Ovary (tissue), 10 donors: ENCODE data around the gene MPHOSPH6. TPM values are rescaled to one million over a fixed set of nuclear protein-coding genes. Genes with fewer than 3 reads are reported as not detected.
"Not testable (repeated sequence)": the region's sequence is repeated elsewhere in the genome, so short reads cannot be mapped to it uniquely, and the experiment has no call there.

Source experiments
- DNase-seq, 5 donors: peaks; one replicate each; pipeline ENCODE4 v3.0.0-alpha.2; 2019 to 2020
- H3K27ac ChIP-seq, 2 donors: fragments of 200-600 bp; one replicate each; pipeline versions ENCODE4 v1.5.1 to v1.8.0; 2019 to 2022
- H3K27me3 ChIP-seq: fragments of 200-600 bp; one replicate; pipeline ENCODE4 v1.8.0; 2022
- H3K36me3 ChIP-seq: fragments of 200-600 bp; sonication (generic); one replicate; pipeline ENCODE4 v1.5.1; 2019
- H3K4me1 ChIP-seq: one replicate; pipeline ENCODE4 v1.8.1; 2013; ENCODE audit warnings: mild to moderate bottlenecking, moderate library complexity; ENCODE audit not compliant: insufficient read depth
- H3K4me3 ChIP-seq: fragments of 200-600 bp; sonication (generic); one replicate; pipeline ENCODE4 v1.5.1; 2017
- H3K9me3 ChIP-seq, 2 donors: fragments of 200-600 bp in 1 of 2; sonication (generic) in 1 of 2; one replicate each; pipeline versions ENCODE4 v1.5.1 to v1.8.1; 2013 to 2019; ENCODE audit warnings: mild to moderate bottlenecking in 1 of 2, moderate library complexity in 1 of 2
- CTCF ChIP-seq, 3 donors: fragments of 450-650 bp in 2 of 3; fragments of 200-600 bp in 1 of 3; IDR thresholded peaks; one replicate each; pipeline versions ENCODE4 v1.5.1 to v1.8.0; 2016 to 2022; ENCODE audit warnings: antibody characterized with exemption in 3 of 3, mild to moderate bottlenecking in 1 of 3
- EP300 ChIP-seq: sonication (generic); formaldehyde crosslinking; IDR thresholded peaks from one replicate; pipeline ENCODE4 v1.6.1; 2017; ENCODE audit warnings: antibody characterized with exemption
- POLR2A ChIP-seq: fragments of 450-650 bp; IDR thresholded peaks from one replicate; pipeline ENCODE4 v1.6.1; 2017; ENCODE audit warnings: antibody characterized with exemption, mild to moderate bottlenecking, moderate library complexity
- WGBS, 3 donors: extraction: QIAGEN DNeasy Blood & Tissue Kit in 1 of 3; methylation state at CpG; one replicate each; pipeline versions ENCODE4 v1.1.5 to v1.1.7; 2013 to 2017; 5-methylcytosine and 5-hydroxymethylcytosine counted together
- intact Hi-C, 4 donors: fragments of 100-400 bp; cut with DNase I; formaldehyde crosslinking; loops; one replicate each; pipeline versions ENCODE4 v1.11.0 to v1.15.1; 2022 to 2023
- long read RNA-seq, 3 donors: library from polyadenylated mRNA in 2 of 3; unstranded in 2 of 3; transcript quantifications; one replicate each; pipeline ENCODE4 v2.0.0 and lab custom pipeline, GENCODE V29; 2021 to 2026
- polyA plus RNA-seq, 2 donors: library from polyadenylated mRNA; stranded (reverse); fragments of 200-250 nt in 1 of 2; fragments of 350-450 nt in 1 of 2; fragmentation: Illumina TruSeq in 1 of 2; extraction: RNeasy Lipid Tissue Mini Kit (QIAGEN cat#74804) in 1 of 2; gene quantifications; one replicate each; pipeline ENCODE4 v1.2.3, GENCODE V29; 2013 to 2014
- total RNA-seq, 7 donors: library from RNA; depleted of rRNA in 2 of 7; stranded (reverse); fragments of >200 nt in 2 of 7; fragmentation: NEBNext Ultra II Directional in 3 of 7; extraction: Animal tissue kit (Norgen Biotek cat#: 25700) in 3 of 7; gene quantifications; one replicate each; pipeline versions ENCODE4 v1.1.0 to v1.2.4, GENCODE V29; 2016 to 2023
- donor health status: DM: no; HTN: no; CAD: no; lungs with moderate emphysema.
- donor health status: DM: no; HTN: no; CAD: no.
- donor health status: Bipolar disorder and iron deficiency.
- donor health status: DM: yes; HTN: yes; CAD: no.
- donor health status: DM: no; HTN: no; CAD: no.
- donor health status: DM: yes; HTN: yes; CAD: no.

The MPHOSPH6 gene
- 10 to 100 TPM in 6 of 7 donors, 1 to 10 TPM in 1; 7.1 to 30.4 (median 13.1) TPM for total RNA-seq
- polyA plus RNA-seq: 10 to 100 TPM; 14.4 to 41.3 TPM
- long read RNA-seq, donor 1, transcript MPHOSPH6-201 (5 exons, 1,103 nt): major isoform, 8 of 12 reads
- long read RNA-seq, donor 1, partial matches to known transcripts: 0 of 12 reads
- long read RNA-seq, donor 1, other reads (novel, unspliced or antisense): 4 of 12 reads
- long read RNA-seq, donor 2, transcript MPHOSPH6-201 (5 exons, 1,103 nt): major isoform, 27 of 32 reads
- long read RNA-seq, donor 2, partial matches to known transcripts: 0 of 32 reads
- long read RNA-seq, donor 2, other reads (novel, unspliced or antisense): 0 of 32 reads
- long read RNA-seq, donor 3, transcript MPHOSPH6-201 (5 exons, 1,103 nt): major isoform, 13 of 21 reads
- long read RNA-seq, donor 3, partial matches to known transcripts: 1 of 21 reads
- long read RNA-seq, donor 3, other reads (novel, unspliced or antisense): 5 of 21 reads

- peak within 1 kb of the TSS; percentile 68 for H3K4me3 ChIP-seq
- peak within 1 kb of the TSS; percentile 9 to 66 for H3K27ac ChIP-seq
- H3K27me3 ChIP-seq: no peaks in the 10 kb centered on the region
- peaks cover 3% of the 10 kb centered on the region for H3K4me1 ChIP-seq
- intact Hi-C loops: no loop called here
- 0% methylated on average over 44 to 89 of the region's 89 CpGs for WGBS, 3 donors
- no peaks in the 10 kb centered on the region for H3K9me3 ChIP-seq
- peak; percentile 85 to 94 (median 89) for DNase-seq
- no peaks in the 10 kb centered on the region for H3K36me3 ChIP-seq
- TF ChIP-seq EP300 (no peak), POLR2A (peak; percentile 21), CTCF (IDR thresholded peaks at IDR 0.05) (peak in 2 of 3 donors; percentile 13 to 53)
These were observed at the start of gene MPHOSPH6 for GRCh38 chr16:82169861-82170845. MPHOSPH6 (minus strand) TSS chr16:82170224; CDS start chr16:82170175, 49 bp downstream.

DNA sequence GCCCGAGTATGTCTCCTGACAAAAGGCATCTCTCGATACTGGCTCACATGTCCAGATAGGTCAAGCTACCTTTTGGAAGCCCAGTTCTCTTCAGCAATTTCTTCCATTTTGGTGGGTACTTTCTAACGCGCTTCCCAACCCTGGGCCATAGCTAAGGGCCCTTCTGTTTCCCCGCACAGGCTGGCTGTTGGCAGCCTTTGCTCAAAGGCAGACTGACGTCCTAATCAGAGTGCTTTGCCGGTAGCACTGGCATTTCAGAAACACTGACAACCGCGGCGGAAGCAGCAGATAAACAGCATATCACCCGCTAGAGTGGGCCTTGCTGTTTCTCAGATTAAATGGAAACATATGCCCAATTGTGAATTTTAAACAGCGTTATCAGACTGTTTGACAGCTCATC lies 49.3 kb upstream of the MPHOSPH6 start:
- Histone ChIP-seq H3K4me1 (no peaks in the 10 kb centered on the region), H3K9me3 (no peaks in the 10 kb centered on the region), H3K27me3 (no peaks in the 10 kb centered on the region), H3K27ac (no peak overlapping the region), H3K36me3 (no peaks in the 10 kb centered on the region), H3K4me3 (no peak overlapping the region)
- 49 to 74% (median 56%) methylated on average over 12 of the region's 12 CpGs for WGBS, 3 donors
- TF ChIP-seq POLR2A (no peak), CTCF (IDR thresholded peaks at IDR 0.05) (no peak)
- no peak for DNase-seq
- intact Hi-C loops: no loop called here

DNA sequence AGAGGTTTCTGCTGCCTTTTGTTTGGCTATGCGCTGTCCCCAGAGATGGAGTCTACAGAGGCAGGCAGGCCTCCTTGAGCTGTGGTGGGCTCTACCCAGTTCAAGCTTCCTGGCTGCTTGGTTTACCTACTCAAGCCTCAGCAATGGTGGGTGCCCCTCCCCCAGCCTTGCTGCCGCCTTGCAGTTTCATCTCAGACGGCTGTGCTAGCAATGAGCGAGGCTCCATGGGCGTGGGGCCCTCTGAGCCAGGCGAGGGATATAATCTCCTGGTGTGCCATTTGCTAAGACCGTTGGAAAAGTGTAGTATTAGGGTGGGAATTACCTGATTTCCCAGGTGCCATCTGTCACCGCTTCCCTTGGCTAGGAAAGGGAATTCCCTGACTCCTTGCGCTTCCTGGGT lies 39.3 kb upstream of the MPHOSPH6 start:
- DNase-seq, H3K36me3 ChIP-seq, H3K4me3 ChIP-seq, intact Hi-C loops, H3K4me1 ChIP-seq, H3K9me3 ChIP-seq, H3K27me3 ChIP-seq, H3K27ac ChIP-seq: not testable (repeated sequence)
- WGBS, 3 donors: 77 to 85% (median 80%) methylated on average over 9 of the region's 9 CpGs

DNA sequence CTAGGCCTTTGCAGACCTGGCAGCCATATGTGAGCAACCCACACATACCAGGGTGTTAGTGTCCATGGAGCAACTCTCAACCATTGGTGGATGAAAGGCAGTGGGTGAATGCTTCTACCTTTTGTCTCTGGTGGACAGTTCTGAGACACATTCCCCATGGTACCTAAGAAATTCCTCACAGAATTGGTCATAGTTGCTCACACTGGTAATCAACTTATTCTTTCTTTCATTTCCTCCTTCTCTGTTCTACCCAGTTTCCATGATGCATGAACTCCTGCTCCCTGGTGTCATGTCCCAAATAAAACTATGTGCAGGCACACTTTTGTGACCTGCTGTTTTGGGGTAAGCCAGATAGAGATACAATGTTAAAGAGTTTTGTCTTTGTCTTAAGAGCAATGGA lies 33.2 kb upstream of the MPHOSPH6 start:
- no peaks in the 10 kb centered on the region for H3K4me1 ChIP-seq
- H3K27me3 ChIP-seq: no peaks in the 10 kb centered on the region
- no peak for TF ChIP-seq EP300
- TF ChIP-seq CTCF (IDR thresholded peaks at IDR 0.05): no peak
- no peak for TF ChIP-seq POLR2A
- no peaks in the 10 kb centered on the region for H3K9me3 ChIP-seq
- H3K36me3 ChIP-seq: no peaks in the 10 kb centered on the region
- no peak for DNase-seq
- no peak overlapping the region for H3K27ac ChIP-seq
- H3K4me3 ChIP-seq: no peak overlapping the region
- intact Hi-C loops: no loop called here
